ENCODE data around the gene TNS3. TPM values are rescaled to one million over a fixed set of nuclear protein-coding genes. Genes with fewer than 3 reads are reported as not detected.

The TNS3 gene
- total RNA-seq, 1 experiment from 2014 or later, result 9.5 TPM

GRCh38 chr7:47326808-47327207 is 255.1 kb downstream of the TNS3 start:
- Histone ChIP-seq H2BK120ac (ENCODE audit: low read depth, low read length, poor library complexity, severe bottlenecking) (no peak overlapping the region), H3K79me2 (ENCODE audit: insufficient read depth, low read length) (no peaks in the 10 kb centered on the region), H3K27me3 (ENCODE audit: insufficient read depth, low read length) (no peaks in the 10 kb centered on the region), H3K79me1 (ENCODE audit: insufficient read depth, low read depth, low read length, poor library complexity, severe bottlenecking) (no peaks in the 10 kb centered on the region), H4K5ac (ENCODE audit: insufficient read length, low read depth, low read length) (no peak overlapping the region), H4K20me1 (ENCODE audit: control insufficient read depth, insufficient read depth, insufficient read length) (no peaks in the 10 kb centered on the region), H4K8ac (replicated peaks; ENCODE audit: insufficient read length, low read depth, low read length) (no peak overlapping the region), H2BK20ac (ENCODE audit: low read depth, low read length, poor library complexity, severe bottlenecking) (no peak overlapping the region), H3K4me2 (ENCODE audit: insufficient read depth, insufficient read length, low read length) (no peak overlapping the region), H3K9ac (ENCODE audit: extremely low read depth, insufficient read length, low read length) (no peak overlapping the region), H4K91ac (ENCODE audit: insufficient read length, low read depth, low read length) (no peak overlapping the region), H2AFZ (ENCODE audit: low read length) (no peak overlapping the region), H3T11ph (ENCODE audit: low read length) (no peak overlapping the region), H2BK5ac (ENCODE audit: insufficient read length, low read length) (no peak overlapping the region), H3K18ac (ENCODE audit: insufficient read length, low read depth, low read length) (no peak overlapping the region), H3K56ac (ENCODE audit: insufficient read length, low read depth, low read length) (no peak overlapping the region), H3K23ac (ENCODE audit: insufficient read length, low read depth, low read length) (no peak overlapping the region), H3K23me2 (ENCODE audit: insufficient read length, low read depth, low read length, poor library complexity, severe bottlenecking) (no peaks in the 10 kb centered on the region), H3K9me3 (ENCODE audit: control insufficient read depth, low read depth, low read length) (no peaks in the 10 kb centered on the region), H3K4ac (ENCODE audit: low read depth, low read length) (no peak overlapping the region), H3K27ac (ENCODE audit: insufficient read length, low read depth, low read length) (no peak overlapping the region), H3K4me1 (ENCODE audit: insufficient read depth, low read length) (peaks cover 11% of the 10 kb centered on the region), H3K14ac (ENCODE audit: insufficient read depth, low read length) (no peak overlapping the region), H2AK5ac (ENCODE audit: insufficient read length, low read length) (no peak overlapping the region), H2BK12ac (ENCODE audit: insufficient read length, low read depth, low read length) (no peak overlapping the region), H2BK15ac (ENCODE audit: low read depth, low read length) (no peak overlapping the region)
- Mint-ChIP-seq H3K27ac (no peak overlapping the region), H3K4me1 (peaks cover 37 to 39% of the 10 kb centered on the region in 2 experiments), H3K36me3 (ENCODE audit: insufficient read depth in 1 of 3, low read depth in 3 of 3) (no peaks in the 10 kb centered on the region; a peak in 2 of 7 replicates), H3K9me3 (no peaks in the 10 kb centered on the region; a peak in 1 of 5 replicates), H3K27me3 (ENCODE audit: low read depth) (peaks cover 1% of the 10 kb centered on the region), H3K4me3 (no peak overlapping the region)
- no CpG with 5 or more reads among the region's 8 CpGs for WGBS (ENCODE audit: extremely low coverage, insufficient read length, low lambda C conversion rate)
- TF ChIP-seq, protein P1, sequence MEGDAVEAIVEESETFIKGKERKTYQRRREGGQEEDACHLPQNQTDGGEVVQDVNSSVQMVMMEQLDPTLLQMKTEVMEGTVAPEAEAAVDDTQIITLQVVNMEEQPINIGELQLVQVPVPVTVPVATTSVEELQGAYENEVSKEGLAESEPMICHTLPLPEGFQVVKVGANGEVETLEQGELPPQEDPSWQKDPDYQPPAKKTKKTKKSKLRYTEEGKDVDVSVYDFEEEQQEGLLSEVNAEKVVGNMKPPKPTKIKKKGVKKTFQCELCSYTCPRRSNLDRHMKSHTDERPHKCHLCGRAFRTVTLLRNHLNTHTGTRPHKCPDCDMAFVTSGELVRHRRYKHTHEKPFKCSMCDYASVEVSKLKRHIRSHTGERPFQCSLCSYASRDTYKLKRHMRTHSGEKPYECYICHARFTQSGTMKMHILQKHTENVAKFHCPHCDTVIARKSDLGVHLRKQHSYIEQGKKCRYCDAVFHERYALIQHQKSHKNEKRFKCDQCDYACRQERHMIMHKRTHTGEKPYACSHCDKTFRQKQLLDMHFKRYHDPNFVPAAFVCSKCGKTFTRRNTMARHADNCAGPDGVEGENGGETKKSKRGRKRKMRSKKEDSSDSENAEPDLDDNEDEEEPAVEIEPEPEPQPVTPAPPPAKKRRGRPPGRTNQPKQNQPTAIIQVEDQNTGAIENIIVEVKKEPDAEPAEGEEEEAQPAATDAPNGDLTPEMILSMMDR (conservative IDR thresholded peaks at IDR 0.05), result no peak
- no peak for DNase-seq
